ENCODE data around the gene KCNJ10. TPM values are rescaled to one million over a fixed set of nuclear protein-coding genes. Genes with fewer than 3 reads are reported as not detected.
"Not testable (repeated sequence)": the region's sequence is repeated elsewhere in the genome, so short reads cannot be mapped to it uniquely, and the experiment has no call there.

KCNJ10 gene
- total RNA-seq: not detected in 2 replicates

- no peak for DNase-seq (ENCODE audit: low read depth, low spot score)
Measured at GRCh38 chr1:160069460-160070231, at the start of gene KCNJ10. TSS of gene KCNJ10 (minus strand) at chr1:160070160. CDS start at chr1:160042532, 27,628 bp downstream.

GRCh38 chr1:160118928-160119327, 49.0 kb upstream of the KCNJ10 start:
- no peak for DNase-seq (ENCODE audit: low read depth, low spot score)

GRCh38 chr1:160117709-160118183, 47.8 kb upstream of the KCNJ10 start:
- no peak for DNase-seq (ENCODE audit: low read depth, low spot score)

- DNase-seq (ENCODE audit: low read depth, low spot score): no peak
Measured at GRCh38 chr1:160117300-160117699, 47.3 kb upstream of the KCNJ10 start.

- no peak for DNase-seq (ENCODE audit: low read depth, low spot score)
Measured at GRCh38 chr1:160116283-160117147, 46.6 kb upstream of the KCNJ10 start.

GRCh38 chr1:160115545-160116282, 45.8 kb upstream of the KCNJ10 start, which contains the start of gene ATP1A2:
TSS of gene ATP1A2 (plus strand) at chr1:160115759. CDS start at chr1:160115862, 103 bp downstream.
- DNase-seq (ENCODE audit: low read depth, low spot score): no peak

GRCh38 chr1:160114085-160114484, 44.1 kb upstream of the KCNJ10 start:
- no peak for DNase-seq (ENCODE audit: low read depth, low spot score)

- DNase-seq (ENCODE audit: low read depth, low spot score): no peak
Measured at GRCh38 chr1:160113407-160113806, 43.4 kb upstream of the KCNJ10 start.

- no peak for DNase-seq (ENCODE audit: low read depth, low spot score)
Measured at GRCh38 chr1:160112357-160112756, 42.4 kb upstream of the KCNJ10 start.

GRCh38 chr1:160111462-160111861, 41.5 kb upstream of the KCNJ10 start:
- DNase-seq (ENCODE audit: low read depth, low spot score): not testable (repeated sequence)

- DNase-seq (ENCODE audit: low read depth, low spot score): no peak
Measured at GRCh38 chr1:160109686-160110085, 39.7 kb upstream of the KCNJ10 start.

- DNase-seq (ENCODE audit: low read depth, low spot score): no peak
Measured at GRCh38 chr1:160108888-160109662, 39.1 kb upstream of the KCNJ10 start.

GRCh38 chr1:160107512-160107911, 37.6 kb upstream of the KCNJ10 start:
- no peak for DNase-seq (ENCODE audit: low read depth, low spot score)

GRCh38 chr1:160105155-160105554, 35.2 kb upstream of the KCNJ10 start:
- no peak for DNase-seq (ENCODE audit: low read depth, low spot score)

GRCh38 chr1:160104486-160104885, 34.5 kb upstream of the KCNJ10 start:
- no peak for DNase-seq (ENCODE audit: low read depth, low spot score)

- no peak for DNase-seq (ENCODE audit: low read depth, low spot score)
Measured at GRCh38 chr1:160103658-160104408, 33.9 kb upstream of the KCNJ10 start.

- no peak for DNase-seq (ENCODE audit: low read depth, low spot score)
Measured at GRCh38 chr1:160101717-160102522, 32.0 kb upstream of the KCNJ10 start.

GRCh38 chr1:160101037-160101716, 31.2 kb upstream of the KCNJ10 start:
- DNase-seq (ENCODE audit: low read depth, low spot score): peak; percentile 26

Data from pulmonary artery endothelial cell (primary cell).